H9 (cell line): ENCODE measurements around the gene OLA1. TPM values are rescaled to one million over a fixed set of nuclear protein-coding genes. Genes with fewer than 3 reads are reported as not detected.

Source experiments
- DNase-seq: peaks from one replicate; pipeline ENCODE4 v3.0.0-alpha.2; 2017
- H2AFZ ChIP-seq: one replicate; pipeline ENCODE4 v1.6.1; 2013; ENCODE audit warnings: mild to moderate bottlenecking, low read length, control low read depth, moderate library complexity
- H2AK5ac ChIP-seq: 2 replicates; pipeline ENCODE4 v1.6.1; 2013; ENCODE audit warnings: low read length, control low read depth, mixed read lengths; ENCODE audit not compliant: insufficient read length
- H2BK120ac ChIP-seq: one replicate; pipeline ENCODE4 v1.6.1; 2013; ENCODE audit warnings: low read depth, mild to moderate bottlenecking, low read length, control low read depth, inconsistent platforms; ENCODE audit not compliant: poor library complexity, severe bottlenecking
- H2BK12ac ChIP-seq: 2 replicates; pipeline ENCODE4 v1.6.1; 2013; ENCODE audit warnings: low read length, control low read depth, mixed read lengths, low read depth; ENCODE audit not compliant: insufficient read length
- H2BK15ac ChIP-seq: 2 replicates; pipeline ENCODE4 v1.6.1; 2013; ENCODE audit warnings: low read depth, low read length, control low read depth
- H2BK20ac ChIP-seq: one replicate; pipeline ENCODE4 v1.6.1; 2013; ENCODE audit warnings: low read depth, mild to moderate bottlenecking, low read length, control low read depth, inconsistent platforms; ENCODE audit not compliant: poor library complexity, severe bottlenecking
- H2BK5ac ChIP-seq: 2 replicates; pipeline ENCODE4 v1.6.1; 2013; ENCODE audit warnings: low read length, control low read depth, mixed read lengths; ENCODE audit not compliant: insufficient read length
- H3K14ac ChIP-seq: 2 replicates; pipeline ENCODE4 v1.6.1; 2013; ENCODE audit warnings: low read length, control low read depth; ENCODE audit not compliant: insufficient read depth
- H3K18ac ChIP-seq: 2 replicates; pipeline ENCODE4 v1.6.1; 2013; ENCODE audit warnings: low read depth, mild to moderate bottlenecking, mixed read lengths, low read length, control low read depth; ENCODE audit not compliant: insufficient read length
- H3K23ac ChIP-seq: 2 replicates; pipeline ENCODE4 v1.6.1; 2013; ENCODE audit warnings: low read length, control low read depth, mixed read lengths, low read depth; ENCODE audit not compliant: insufficient read length
- H3K23me2 ChIP-seq: 2 replicates; pipeline ENCODE4 v1.6.1; 2013; ENCODE audit warnings: low read depth, mild to moderate bottlenecking, mixed read lengths, low read length, control low read depth; ENCODE audit not compliant: insufficient read length, poor library complexity, severe bottlenecking
- H3K27ac ChIP-seq: 2 replicates; pipeline ENCODE4 v1.5.1; 2013; ENCODE audit warnings: low read length, control low read depth, mixed read lengths, low read depth; ENCODE audit not compliant: insufficient read length
- H3K27me3 ChIP-seq: 2 replicates; pipeline ENCODE4 v1.6.1; 2013; ENCODE audit warnings: low read length, control low read depth, inconsistent platforms; ENCODE audit not compliant: insufficient read depth
- H3K4ac ChIP-seq: 2 replicates; pipeline ENCODE4 v1.6.1; 2013; ENCODE audit warnings: low read depth, mild to moderate bottlenecking, control low read depth, inconsistent platforms, low read length, moderate library complexity
- H3K4me1 ChIP-seq: 2 replicates; pipeline ENCODE4 v1.6.1; 2013; ENCODE audit warnings: low read length, control low read depth, inconsistent platforms; ENCODE audit not compliant: insufficient read depth
- H3K4me2 ChIP-seq: 2 replicates; pipeline ENCODE4 v1.6.1; 2013; ENCODE audit warnings: low read length, control low read depth, mixed read lengths; ENCODE audit not compliant: insufficient read length, insufficient read depth
- H3K56ac ChIP-seq: 2 replicates; pipeline ENCODE4 v1.6.1; 2013; ENCODE audit warnings: low read depth, mild to moderate bottlenecking, mixed read lengths, low read length, control low read depth; ENCODE audit not compliant: insufficient read length
- H3K79me1 ChIP-seq: 2 replicates; pipeline ENCODE4 v1.6.1; 2013; ENCODE audit warnings: low read depth, mild to moderate bottlenecking, moderate library complexity, low read length, control low read depth, inconsistent platforms; ENCODE audit not compliant: insufficient read depth, poor library complexity, severe bottlenecking
- H3K79me2 ChIP-seq: 2 replicates; pipeline ENCODE4 v1.6.1; 2013; ENCODE audit warnings: low read length, control low read depth, inconsistent platforms; ENCODE audit not compliant: insufficient read depth
- H3K9ac ChIP-seq: 2 replicates; pipeline ENCODE4 v1.6.1; 2013; ENCODE audit warnings: low read length, control low read depth, mixed read lengths; ENCODE audit not compliant: insufficient read length; ENCODE audit errors: extremely low read depth
- H3K9me3 ChIP-seq: one replicate; pipeline ENCODE4 v1.6.1; 2013; ENCODE audit warnings: low read depth, low read length, inconsistent platforms; ENCODE audit not compliant: control insufficient read depth
- H3T11ph ChIP-seq: one replicate; pipeline ENCODE4 v1.6.1; 2013; ENCODE audit warnings: mild to moderate bottlenecking, low read length, control low read depth, inconsistent platforms
- H4K20me1 ChIP-seq: one replicate; pipeline ENCODE4 v1.6.1; 2013; ENCODE audit not compliant: control insufficient read depth, insufficient read length, insufficient read depth
- H4K5ac ChIP-seq: 2 replicates; pipeline ENCODE4 v1.6.1; 2013; ENCODE audit warnings: low read depth, mild to moderate bottlenecking, mixed read lengths, low read length, control low read depth; ENCODE audit not compliant: insufficient read length
- H4K8ac ChIP-seq: replicated peaks from 2 replicates; pipeline ENCODE4 v1.6.1; 2013; ENCODE audit warnings: low read length, control low read depth, mixed read lengths, low read depth; ENCODE audit not compliant: insufficient read length
- H4K91ac ChIP-seq: 2 replicates; pipeline ENCODE4 v1.6.1; 2013; ENCODE audit warnings: low read depth, mild to moderate bottlenecking, moderate library complexity, mixed read lengths, low read length, control low read depth; ENCODE audit not compliant: insufficient read length
- H3K27ac Mint-ChIP-seq, 3 experiments: 2 replicates in 2 of 3; 3 replicates in 1 of 3; pipeline ENCODE4 v1.8.0; 2020 to 2021; ENCODE audit warnings: mixed read lengths in 3 of 3, mild to moderate bottlenecking in 1 of 3, moderate library complexity in 1 of 3
- H3K27me3 Mint-ChIP-seq: 2 replicates; pipeline ENCODE4 v1.8.0; 2021; ENCODE audit warnings: low read depth, mild to moderate bottlenecking, moderate library complexity, mixed read lengths
- H3K36me3 Mint-ChIP-seq, 3 experiments: 2 replicates in 2 of 3; 3 replicates in 1 of 3; pipeline ENCODE4 v1.8.0; 2020 to 2021; ENCODE audit warnings: low read depth in 3 of 3, mixed read lengths in 3 of 3; ENCODE audit not compliant: insufficient read depth in 1 of 3
- H3K4me1 Mint-ChIP-seq, 2 experiments: 2 replicates each; pipeline ENCODE4 v1.8.0; 2020; ENCODE audit warnings: mixed read lengths in 2 of 2
- H3K4me3 Mint-ChIP-seq, 2 experiments: 2 replicates in 1 of 2; 3 replicates in 1 of 2; pipeline ENCODE4 v1.8.0; 2020 to 2021; ENCODE audit warnings: mild to moderate bottlenecking in 2 of 2, mixed read lengths in 2 of 2, moderate library complexity in 1 of 2
- H3K9me3 Mint-ChIP-seq, 2 experiments: 2 replicates in 1 of 2; 3 replicates in 1 of 2; pipeline ENCODE4 v1.8.0; 2020; ENCODE audit warnings: mild to moderate bottlenecking in 2 of 2, mixed read lengths in 2 of 2, moderate library complexity in 1 of 2
- WGBS: extraction: QIAGEN DNeasy Blood & Tissue Kit; methylation state at CpG from one replicate; pipeline ENCODE4 v1.1.7; 2013; ENCODE audit warnings: missing lambda C conversion rate, low lambda C conversion rate, mixed read lengths; ENCODE audit not compliant: insufficient read length; ENCODE audit errors: extremely low coverage; 5-methylcytosine and 5-hydroxymethylcytosine counted together
- total RNA-seq: library from RNA; stranded (reverse); gene quantifications from 2 replicates; pipeline ENCODE4 v1.2.1, GENCODE V29; 2021
- TF ChIP-seq, protein P1 (sequence below): fragments of 200-600 bp; sonication (generic); conservative IDR thresholded peaks from 3 replicates; pipeline ENCODE4 v1.8.0; 2021; ENCODE audit warnings: antibody characterized with exemption, mild to moderate bottlenecking

Gene OLA1
- total RNA-seq, 1 experiment from 2014 or later: 133 TPM

DNA sequence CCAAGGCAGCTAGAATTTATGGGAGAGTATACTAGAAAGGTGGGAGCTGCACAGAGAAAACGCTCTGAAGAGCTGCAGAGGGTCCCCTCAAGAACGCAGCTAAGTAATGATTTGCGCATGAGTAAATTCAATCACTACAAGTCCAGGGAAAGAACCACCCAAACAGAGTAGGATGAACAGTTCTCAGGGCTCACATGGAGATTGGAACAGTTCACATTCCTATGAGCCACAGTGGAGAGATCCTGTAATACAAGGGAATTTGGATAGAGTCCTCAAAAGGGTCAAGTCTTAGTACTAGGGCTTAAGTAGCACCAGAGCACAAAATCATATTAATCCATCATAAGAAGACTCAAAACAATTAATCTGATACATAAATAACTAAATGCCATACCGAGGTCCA is 12.7 kb downstream of the OLA1 start:
- no peaks in the 10 kb centered on the region for H3K27me3 ChIP-seq
- H4K20me1 ChIP-seq: no peaks in the 10 kb centered on the region
- no peak overlapping the region for H2AFZ ChIP-seq
- no CpG with 5 or more reads among the region's 4 CpGs for WGBS
- no peak overlapping the region for H3K56ac ChIP-seq
- no peak overlapping the region for H3K14ac ChIP-seq
- Mint-ChIP-seq H3K27me3 (no peaks in the 10 kb centered on the region), H3K9me3 (no peaks in the 10 kb centered on the region), H3K27ac (peak overlapping the region in 2 of 3 experiments; percentile 46 to 48; a peak in 1 of 7 replicates), H3K4me1 (peaks cover 9% of the 10 kb centered on the region in 2 experiments; a peak in 3 of 4 replicates), H3K36me3 (peaks cover 0 to 2% (median 0%) of the 10 kb centered on the region in 3 experiments; a peak in 1 of 7 replicates), H3K4me3 (no peak overlapping the region)
- H3K4me2 ChIP-seq: no peak overlapping the region
- H3K4me1 ChIP-seq: no peaks in the 10 kb centered on the region
- no peak overlapping the region for H2AK5ac ChIP-seq
- H4K5ac ChIP-seq: no peak overlapping the region
- peaks cover 6% of the 10 kb centered on the region; the same call in 1 of the 2 replicates for H3K79me2 ChIP-seq
- H2BK12ac ChIP-seq: no peak overlapping the region
- TF ChIP-seq, protein P1, sequence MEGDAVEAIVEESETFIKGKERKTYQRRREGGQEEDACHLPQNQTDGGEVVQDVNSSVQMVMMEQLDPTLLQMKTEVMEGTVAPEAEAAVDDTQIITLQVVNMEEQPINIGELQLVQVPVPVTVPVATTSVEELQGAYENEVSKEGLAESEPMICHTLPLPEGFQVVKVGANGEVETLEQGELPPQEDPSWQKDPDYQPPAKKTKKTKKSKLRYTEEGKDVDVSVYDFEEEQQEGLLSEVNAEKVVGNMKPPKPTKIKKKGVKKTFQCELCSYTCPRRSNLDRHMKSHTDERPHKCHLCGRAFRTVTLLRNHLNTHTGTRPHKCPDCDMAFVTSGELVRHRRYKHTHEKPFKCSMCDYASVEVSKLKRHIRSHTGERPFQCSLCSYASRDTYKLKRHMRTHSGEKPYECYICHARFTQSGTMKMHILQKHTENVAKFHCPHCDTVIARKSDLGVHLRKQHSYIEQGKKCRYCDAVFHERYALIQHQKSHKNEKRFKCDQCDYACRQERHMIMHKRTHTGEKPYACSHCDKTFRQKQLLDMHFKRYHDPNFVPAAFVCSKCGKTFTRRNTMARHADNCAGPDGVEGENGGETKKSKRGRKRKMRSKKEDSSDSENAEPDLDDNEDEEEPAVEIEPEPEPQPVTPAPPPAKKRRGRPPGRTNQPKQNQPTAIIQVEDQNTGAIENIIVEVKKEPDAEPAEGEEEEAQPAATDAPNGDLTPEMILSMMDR: no peak
- no peak overlapping the region for H2BK120ac ChIP-seq
- no peak overlapping the region for H2BK15ac ChIP-seq
- no peak overlapping the region for H2BK20ac ChIP-seq
- no peak overlapping the region for H3T11ph ChIP-seq
- H3K18ac ChIP-seq: no peak overlapping the region
- no peak overlapping the region for H2BK5ac ChIP-seq
- no peak overlapping the region for H3K9ac ChIP-seq
- H3K23ac ChIP-seq: no peak overlapping the region
- no peak overlapping the region for H3K27ac ChIP-seq
- H3K9me3 ChIP-seq: no peaks in the 10 kb centered on the region
- peaks cover 4% of the 10 kb centered on the region for H3K79me1 ChIP-seq
- no peak overlapping the region for H3K4ac ChIP-seq
- no peak overlapping the region for H4K8ac ChIP-seq
- H4K91ac ChIP-seq: no peak overlapping the region
- no peak for DNase-seq
- H3K23me2 ChIP-seq: no peaks in the 10 kb centered on the region
